GM12878 (cell line): Measurements from ENCODE around the gene NPW. TPM values are rescaled to one million over a fixed set of nuclear protein-coding genes. Genes with fewer than 3 reads are reported as not detected.

Source experiments
- ATAC-seq: fragments of 200-7000 bp; cut with Tn5 transposase; 3 replicates; pipeline ENCODE4 v1.9.1; 2020; ENCODE audit warnings: mild to moderate bottlenecking, moderate library complexity
- BruUV-seq: library from RNA; stranded (reverse); fragments of 400-500 nt; replicated peaks from 2 replicates; lab custom pipeline; 2021; lab: Mats Ljungman, UMichigan
- CTCF ChIA-PET: fragments of 300-600 bp; sonication (Branson Sonifier 250); formaldehyde crosslinking; extraction: SDS; loops from one replicate; lab custom pipeline; 2021; ENCODE audit warnings: inconsistent platforms; lab: Yijun Ruan, JAX
- POLR2A ChIA-PET: fragments of 350-600 bp; formaldehyde crosslinking; extraction: SDS; loops from one replicate; lab custom pipeline; 2021; ENCODE audit warnings: inconsistent platforms; lab: Charles Lee
- RAD21 ChIA-PET: fragments of 300-600 bp; sonication (Branson Sonifier 250); formaldehyde crosslinking; loops from one replicate; lab custom pipeline; 2023; ENCODE audit warnings: antibody characterized with exemption; ENCODE audit not compliant: unreplicated experiment; lab: Charles Lee
- SMC1A ChIA-PET: fragments of 300-600 bp; sonication (Branson Sonifier 250); formaldehyde crosslinking; loops from one replicate; lab custom pipeline; 2023; ENCODE audit not compliant: unreplicated experiment, uncharacterized antibody; lab: Charles Lee
- DNase-seq: peaks from one replicate; pipeline ENCODE4 v3.0.0-alpha.2; 2011; ENCODE audit warnings: low read depth, low spot score
- FAIRE-seq: peaks from 3 replicates; lab custom pipeline; 2011; peaks lifted over from hg19 to GRCh38; lab: Jason Lieb, UNC
- H2AFZ ChIP-seq: 2 replicates; pipeline ENCODE4 v1.6.0; 2011; ENCODE audit warnings: low read depth, low read length, control low read depth; ENCODE audit not compliant: control insufficient read depth
- H3K27ac ChIP-seq: 2 replicates; pipeline ENCODE4 v1.5.1; 2011; ENCODE audit warnings: control low read depth; ENCODE audit not compliant: control insufficient read depth, insufficient read depth
- H3K27me3 ChIP-seq, 2 experiments: replicated peaks in 1 of 2; 2 replicates each; pipeline versions ENCODE4 v1.6.0 to v1.6.1; 2011; ENCODE audit warnings: low read length in 1 of 2; ENCODE audit not compliant: control insufficient read depth in 2 of 2, insufficient read depth in 2 of 2
- H3K36me3 ChIP-seq, 2 experiments: 2 replicates each; pipeline ENCODE4 v1.5.1; 2011; ENCODE audit warnings: low read length in 1 of 2; ENCODE audit not compliant: control insufficient read depth in 2 of 2, insufficient read depth in 2 of 2
- H3K4me1 ChIP-seq: 2 replicates; pipeline ENCODE4 v1.6.1; 2011; ENCODE audit warnings: mild to moderate bottlenecking, low read length, moderate library complexity, mixed read lengths; ENCODE audit not compliant: control insufficient read depth, insufficient read depth
- H3K4me2 ChIP-seq: 2 replicates; pipeline ENCODE4 v1.6.0; 2011; ENCODE audit warnings: control low read depth; ENCODE audit not compliant: control insufficient read depth, insufficient read depth
- H3K4me3 ChIP-seq: fragments of 200-600 bp; sonication (generic); 2 replicates; pipeline ENCODE4 v1.5.1; 2016
- H3K79me2 ChIP-seq: 2 replicates; pipeline ENCODE4 v1.6.0; 2011; ENCODE audit warnings: low read length; ENCODE audit not compliant: control insufficient read depth, insufficient read depth
- H3K9ac ChIP-seq: 2 replicates; pipeline ENCODE4 v1.8.0; 2011; ENCODE audit warnings: low read length, control low read depth, mixed read lengths; ENCODE audit not compliant: control insufficient read depth, insufficient read depth
- H3K9me3 ChIP-seq: replicated peaks from 3 replicates; pipeline ENCODE4 v1.5.1; 2011; ENCODE audit warnings: mild to moderate bottlenecking, low read length; ENCODE audit not compliant: control insufficient read depth, insufficient read depth
- H4K20me1 ChIP-seq: 2 replicates; pipeline ENCODE4 v1.6.0; 2011; ENCODE audit not compliant: control insufficient read depth, insufficient read depth
- GATAD2B ChIP-seq: fragments of 450-650 bp; conservative IDR thresholded peaks from 2 replicates; pipeline ENCODE4 v1.6.1; 2017; ENCODE audit warnings: low read depth, mild to moderate bottlenecking, moderate library complexity
- NFYB ChIP-seq: IDR thresholded peaks from 2 replicates; pipeline ENCODE4 v1.6.1; 2011; ENCODE audit warnings: low read depth, mild to moderate bottlenecking, low read length, improper control_type of control experiment, moderate library complexity; ENCODE audit not compliant: insufficient read depth
- POLR2A ChIP-seq: IDR thresholded peaks from 2 replicates; pipeline ENCODE4 v1.6.1; 2011; ENCODE audit warnings: low read depth, mild to moderate bottlenecking, low read length
- YBX1 ChIP-seq: fragments of 450-650 bp; IDR thresholded peaks from 2 replicates; pipeline ENCODE4 v1.6.1; 2016; ENCODE audit warnings: antibody characterized with exemption
- WGBS: methylation state at CpG from one replicate; pipeline ENCODE4 v1.1.6; 2016; ENCODE audit warnings: low lambda C conversion rate; ENCODE audit not compliant: insufficient replicate concordance, insufficient coverage; ENCODE audit errors: missing lambda C conversion rate; 5-methylcytosine and 5-hydroxymethylcytosine counted together
- in situ Hi-C: fragments of 300-500 bp; cut with MboI; formaldehyde crosslinking; loops from 9 replicates; pipeline ENCODE4 v1.14.3; 2018; ENCODE audit warnings: mixed read lengths
- intact Hi-C: fragments of 100-400 bp; cut with micrococcal nuclease; formaldehyde crosslinking; loops from one replicate; pipeline ENCODE4 v1.14.2; 2022; ENCODE audit not compliant: unreplicated experiment
- polyA plus RNA-seq, 11 experiments: library from polyadenylated mRNA; depleted of rRNA in 4 of 11; unstranded in 6 of 11; stranded (reverse) in 5 of 11; fragments of >200 nt; fragmentation: Nextera tagmentation in 4 of 11; fragmentation: Illumina TruSeq in 1 of 11; extraction: Ambion mirVana in 4 of 11; extraction: Trizol in 1 of 11; gene quantifications; 1 replicate in 1 of 11; 2 replicates in 10 of 11; pipeline versions ENCODE4 v1.2.1 to v1.2.3, GENCODE V29; 2011 to 2016; ENCODE audit warnings: inconsistent platforms in 2 of 11, missing spikeins in 2 of 11, low read depth in 1 of 11
- total RNA-seq, 4 experiments: library from RNA; depleted of rRNA in 3 of 4; stranded (reverse); fragments of >200 nt in 3 of 4; fragmentation: Illumina TruSeq in 1 of 4; extraction: Trizol in 1 of 4; gene quantifications; 2 replicates each; pipeline versions ENCODE4 v1.2.1 to v1.2.3, GENCODE V29; 2013 to 2021

NPW gene
- total and polyA plus RNA-seq, 10 of the 15 experiments (the other 5 are each of a cell fraction or from before 2014, with no cell fraction given) = 0.23 to 2.5 (median 0.98) TPM; not detected in 4

- no TSS peak for BruUV-seq
- WGBS = 97% methylated on average over 53 of the region's 53 CpGs
- no peak for ATAC-seq
- H3K9me3 ChIP-seq = no peaks in the 10 kb centered on the region
- H2AFZ ChIP-seq = no peak overlapping the region
- TF ChIP-seq POLR2A = peak; percentile 26
- no peak for TF ChIP-seq YBX1
- no peak for TF ChIP-seq NFYB
- TF ChIP-seq GATAD2B = no peak
- ChIA-PET POLR2A (no interaction called here), RAD21 (interaction anchor here (0.6 to 2.5 kb wide), 3 partner anchors 11 to 138 kb away, joined by 3 to 14 read pairs (median 4); no protein-coding TSS in a partner anchor), SMC1A (no interaction called here), CTCF (interaction anchor here (0.7 to 4.3 kb wide), 5 partner anchors 8 to 198 kb away, joined by 3 to 54 read pairs (median 4); no protein-coding TSS in a partner anchor)
- intact Hi-C loops (no loop called here), in situ Hi-C loops (no loop called here)
- H4K20me1 ChIP-seq = peaks cover 6% of the 10 kb centered on the region
- H3K4me3 ChIP-seq = no peak overlapping the region
- H3K4me1 ChIP-seq = peaks cover 8% of the 10 kb centered on the region
- no peak overlapping the region for H3K9ac ChIP-seq
- no peak overlapping the region for H3K4me2 ChIP-seq
- FAIRE-seq = no peak
- peaks cover 28% of the 10 kb centered on the region for H3K79me2 ChIP-seq
- H3K27ac ChIP-seq = no peak overlapping the region
- no peak for DNase-seq
- H3K27me3 ChIP-seq = no peaks in the 10 kb centered on the region
- H3K36me3 ChIP-seq = peaks cover 3 to 50% of the 10 kb centered on the region in 2 experiments
These were observed 17.9 kb upstream of the NPW start for GRCh38 chr16:2001456-2002355.
